SH-SY5Y (cell line): Measurements from ENCODE around the gene MARK2.

Experiments used
- GATA2 ChIP-seq: IDR thresholded peaks from 2 replicates; pipeline ENCODE4 v1.6.1; 2011; ENCODE audit warnings: mild to moderate bottlenecking, low read depth, low read length
- GATA3 ChIP-seq: IDR thresholded peaks from 2 replicates; pipeline ENCODE4 v1.6.1; 2011; ENCODE audit warnings: low read depth, mild to moderate bottlenecking, low read length, moderate library complexity

Gene MARK2

GRCh38 chr11:63911876-63912275 lies 73.0 kb downstream of the MARK2 start:
- TF ChIP-seq GATA2 (no peak), GATA3 (no peak)

DNA sequence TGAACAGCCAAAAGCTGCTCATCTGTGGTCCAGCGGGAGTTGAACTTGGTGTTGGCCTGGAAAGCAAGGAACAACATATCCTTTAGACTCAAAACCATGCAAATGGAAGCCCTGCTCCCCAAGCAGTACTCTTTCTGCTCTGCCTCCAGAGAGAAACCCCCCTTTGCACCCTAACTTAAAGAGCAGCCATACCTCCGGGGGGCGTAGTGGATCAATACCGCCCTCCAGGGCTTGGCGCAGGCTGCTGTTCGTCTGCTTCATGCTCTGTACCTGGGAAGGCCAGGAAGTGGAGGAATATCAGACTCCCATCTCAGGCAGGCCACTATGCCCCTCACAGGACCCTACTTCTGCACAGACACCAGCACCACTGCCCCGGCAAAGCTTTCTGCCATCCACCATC lies 73.8 kb downstream of the MARK2 start:
- TF ChIP-seq GATA3 (no peak), GATA2 (no peak)

GRCh38 chr11:63913866-63914830 lies 75.2 kb downstream of the MARK2 start:
- TF ChIP-seq GATA2 (no peak), GATA3 (no peak)

DNA sequence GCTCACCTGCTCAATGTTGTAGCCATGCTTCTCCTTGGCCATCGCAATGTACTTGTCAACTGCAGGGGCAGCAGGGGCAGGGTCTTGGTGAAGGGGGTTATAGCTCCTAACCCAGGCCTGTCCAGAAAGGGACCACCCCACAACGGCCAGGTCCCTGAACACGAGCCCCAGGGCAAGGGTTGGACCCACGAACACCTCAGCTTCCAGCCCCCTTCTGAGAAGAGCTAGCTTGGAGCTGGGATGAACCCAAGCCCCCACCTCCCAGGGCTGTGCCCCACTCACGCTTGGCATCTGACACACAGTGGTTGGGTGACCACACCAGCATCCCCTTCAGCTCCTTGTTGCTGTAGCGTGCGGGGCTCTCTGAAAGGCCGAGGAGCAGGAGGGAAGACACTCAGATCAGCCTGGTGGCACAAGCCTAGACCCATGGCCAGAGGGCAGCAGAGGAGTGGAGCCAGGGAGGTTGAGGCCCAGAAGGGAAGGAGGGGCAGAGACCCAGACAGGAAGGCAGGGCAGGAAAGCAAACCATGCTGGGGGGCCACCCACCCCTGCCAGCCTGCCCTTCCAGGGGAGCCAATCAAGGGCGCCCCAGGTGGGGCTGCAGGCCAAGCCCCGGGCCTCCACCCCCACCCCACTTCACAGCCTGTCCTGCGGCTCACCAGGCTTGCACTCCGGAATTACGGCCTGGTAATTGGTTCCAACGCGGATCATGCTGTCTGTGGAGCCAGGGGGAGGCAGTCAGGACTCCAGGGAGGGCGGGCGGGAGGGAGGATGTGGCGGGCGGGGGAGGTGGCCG lies 76.2 kb downstream of the MARK2 start:
- no peak for TF ChIP-seq GATA2
- TF ChIP-seq GATA3, result no peak

DNA sequence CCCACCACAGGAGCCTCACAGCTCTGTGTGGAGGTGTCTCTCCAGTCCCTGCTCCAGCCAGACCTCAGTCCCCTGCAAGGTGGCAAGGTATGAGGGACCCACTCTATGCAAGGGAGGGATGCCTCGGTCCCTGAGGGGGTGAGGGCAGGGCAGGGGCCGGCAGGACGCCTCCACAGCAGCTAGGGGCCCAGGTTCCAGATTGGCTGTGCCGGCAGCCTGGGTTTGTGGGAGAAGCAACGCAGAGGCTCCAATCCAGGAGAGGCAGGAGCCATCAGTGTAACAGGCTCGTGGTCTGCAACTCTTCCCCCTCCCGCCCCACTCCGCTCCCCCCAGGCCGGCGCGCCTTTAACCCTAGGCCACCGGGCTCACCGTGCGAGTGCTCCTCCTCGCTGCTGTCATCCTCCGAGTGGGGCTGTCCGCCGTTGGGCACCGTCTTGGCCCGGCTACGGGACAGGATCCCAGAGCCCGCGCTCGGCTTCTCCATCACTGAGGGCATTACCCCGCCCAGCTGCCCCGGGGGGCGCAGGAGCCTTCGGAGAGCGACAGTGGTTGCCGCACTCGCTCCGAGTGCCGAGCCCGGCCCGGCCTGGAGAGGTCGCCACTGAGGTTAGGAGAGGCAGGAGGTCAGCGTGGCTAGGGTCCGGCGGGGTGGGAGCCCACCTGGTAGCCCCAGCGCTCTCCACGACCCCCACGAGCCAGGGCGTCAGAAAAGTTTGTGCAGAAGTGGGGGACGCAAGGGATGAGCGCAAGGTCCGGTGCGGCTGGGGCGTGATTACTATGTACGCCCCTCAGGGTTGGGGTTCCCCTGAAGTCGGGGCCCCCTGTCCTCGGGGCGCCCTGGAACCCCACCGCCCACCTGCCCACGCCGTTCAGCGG lies 77.3 kb downstream of the MARK2 start:
- no peak for TF ChIP-seq GATA2
- TF ChIP-seq GATA3, result no peak

GRCh38 chr11:63916837-63917691 lies 78.2 kb downstream of the MARK2 start, which contains the start of gene RCOR2:
RCOR2 (minus strand) TSS chr11:63917164; CDS start chr11:63916456, 708 bp downstream.
- TF ChIP-seq GATA3 (no peak), GATA2 (no peak)

GRCh38 chr11:63917692-63918506 lies 79.0 kb downstream of the MARK2 start:
- TF ChIP-seq GATA2 (no peak), GATA3 (no peak)

GRCh38 chr11:63918507-63919191 lies 79.7 kb downstream of the MARK2 start:
- no peak for TF ChIP-seq GATA2
- TF ChIP-seq GATA3, result no peak

GRCh38 chr11:63919267-63920125 lies 80.6 kb downstream of the MARK2 start:
- no peak for TF ChIP-seq GATA2
- TF ChIP-seq GATA3, result no peak

- TF ChIP-seq GATA2, result no peak
- no peak for TF ChIP-seq GATA3
These were observed 81.4 kb downstream of the MARK2 start for GRCh38 chr11:63920126-63920938.
